ENCODE measurements around the gene ID3.
"Not testable (repeated sequence)": the region's sequence is repeated elsewhere in the genome, so short reads cannot be mapped to it uniquely, and the experiment has no call there.

ID3 gene

DNA sequence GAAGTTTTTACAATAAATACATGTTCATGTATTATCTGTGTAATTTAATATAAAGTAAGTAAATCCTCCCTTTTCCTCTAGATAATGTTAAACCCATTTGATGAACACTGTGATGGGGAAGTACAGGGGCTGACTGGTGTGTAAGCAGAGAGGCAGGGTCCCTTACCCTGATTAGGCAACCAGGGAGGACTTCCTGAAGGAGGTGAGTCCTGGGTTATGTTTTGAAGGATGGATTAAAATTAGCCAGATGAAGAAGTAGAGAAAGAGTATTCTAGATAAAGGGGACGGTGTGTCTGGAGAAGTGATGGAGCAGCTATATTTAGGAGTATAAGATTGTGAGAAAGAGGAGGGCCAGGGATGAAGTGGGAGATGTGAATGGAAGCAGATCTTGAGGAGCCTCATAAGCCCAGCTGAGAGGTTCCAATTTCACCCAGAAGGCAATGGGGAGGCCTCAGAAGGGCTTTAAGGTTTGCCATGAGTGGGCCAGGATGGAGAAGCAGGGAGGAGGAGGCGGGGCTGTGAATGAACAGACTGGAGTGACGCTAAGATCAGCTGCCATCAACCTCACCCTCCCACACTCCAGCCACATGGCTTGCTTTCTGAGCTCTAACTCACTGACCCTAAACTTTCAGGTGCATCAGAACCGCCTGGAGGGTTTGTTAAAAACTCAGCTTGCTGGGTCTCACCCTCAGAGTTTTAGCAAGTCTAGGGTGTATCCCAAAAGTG, 30.9 kb upstream of the ID3 start:
- Histone ChIP-seq H3K27me3 (no peaks in the 10 kb centered on the region), H3K9me3 (no peaks in the 10 kb centered on the region), H3K4me1 (peaks cover 16% of the 10 kb centered on the region), H3K4me3 (ENCODE audit: low read depth, low read length) (no peak overlapping the region), H3K36me3 (no peaks in the 10 kb centered on the region)
- DNase-seq = no peak
- TF ChIP-seq, protein P1, sequence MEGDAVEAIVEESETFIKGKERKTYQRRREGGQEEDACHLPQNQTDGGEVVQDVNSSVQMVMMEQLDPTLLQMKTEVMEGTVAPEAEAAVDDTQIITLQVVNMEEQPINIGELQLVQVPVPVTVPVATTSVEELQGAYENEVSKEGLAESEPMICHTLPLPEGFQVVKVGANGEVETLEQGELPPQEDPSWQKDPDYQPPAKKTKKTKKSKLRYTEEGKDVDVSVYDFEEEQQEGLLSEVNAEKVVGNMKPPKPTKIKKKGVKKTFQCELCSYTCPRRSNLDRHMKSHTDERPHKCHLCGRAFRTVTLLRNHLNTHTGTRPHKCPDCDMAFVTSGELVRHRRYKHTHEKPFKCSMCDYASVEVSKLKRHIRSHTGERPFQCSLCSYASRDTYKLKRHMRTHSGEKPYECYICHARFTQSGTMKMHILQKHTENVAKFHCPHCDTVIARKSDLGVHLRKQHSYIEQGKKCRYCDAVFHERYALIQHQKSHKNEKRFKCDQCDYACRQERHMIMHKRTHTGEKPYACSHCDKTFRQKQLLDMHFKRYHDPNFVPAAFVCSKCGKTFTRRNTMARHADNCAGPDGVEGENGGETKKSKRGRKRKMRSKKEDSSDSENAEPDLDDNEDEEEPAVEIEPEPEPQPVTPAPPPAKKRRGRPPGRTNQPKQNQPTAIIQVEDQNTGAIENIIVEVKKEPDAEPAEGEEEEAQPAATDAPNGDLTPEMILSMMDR (IDR thresholded peaks at IDR 0.05; ENCODE audit: low read depth, low read length) = no peak

DNA sequence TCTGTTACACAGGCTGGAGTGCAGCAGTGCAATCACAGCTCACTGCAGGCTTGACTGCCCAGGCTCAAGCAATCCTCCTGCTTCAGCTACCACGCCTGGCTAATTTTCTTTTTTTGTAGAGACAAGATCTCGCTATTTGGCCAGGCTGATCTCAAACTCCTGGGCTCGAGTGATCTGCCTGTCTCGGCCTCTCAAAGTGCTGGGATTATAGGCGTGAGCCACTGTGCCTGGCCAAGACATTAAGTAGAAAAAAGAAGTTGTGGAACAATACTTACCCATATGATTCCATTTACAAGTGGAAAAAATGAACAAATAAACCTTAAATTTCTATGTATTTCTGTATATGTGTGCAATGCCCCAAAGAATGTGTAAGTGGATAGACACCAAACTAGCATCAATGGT, 30.3 kb upstream of the ID3 start:
- H3K36me3 ChIP-seq = no peaks in the 10 kb centered on the region
- peaks cover 13% of the 10 kb centered on the region for H3K4me1 ChIP-seq
- H3K27me3 ChIP-seq = no peaks in the 10 kb centered on the region
- DNase-seq = peak; percentile 15
- no peaks in the 10 kb centered on the region for H3K9me3 ChIP-seq
- TF ChIP-seq, protein P1 (IDR thresholded peaks at IDR 0.05; ENCODE audit: low read depth, low read length) = no peak
- H3K4me3 ChIP-seq (ENCODE audit: low read depth, low read length) = no peak overlapping the region

DNA sequence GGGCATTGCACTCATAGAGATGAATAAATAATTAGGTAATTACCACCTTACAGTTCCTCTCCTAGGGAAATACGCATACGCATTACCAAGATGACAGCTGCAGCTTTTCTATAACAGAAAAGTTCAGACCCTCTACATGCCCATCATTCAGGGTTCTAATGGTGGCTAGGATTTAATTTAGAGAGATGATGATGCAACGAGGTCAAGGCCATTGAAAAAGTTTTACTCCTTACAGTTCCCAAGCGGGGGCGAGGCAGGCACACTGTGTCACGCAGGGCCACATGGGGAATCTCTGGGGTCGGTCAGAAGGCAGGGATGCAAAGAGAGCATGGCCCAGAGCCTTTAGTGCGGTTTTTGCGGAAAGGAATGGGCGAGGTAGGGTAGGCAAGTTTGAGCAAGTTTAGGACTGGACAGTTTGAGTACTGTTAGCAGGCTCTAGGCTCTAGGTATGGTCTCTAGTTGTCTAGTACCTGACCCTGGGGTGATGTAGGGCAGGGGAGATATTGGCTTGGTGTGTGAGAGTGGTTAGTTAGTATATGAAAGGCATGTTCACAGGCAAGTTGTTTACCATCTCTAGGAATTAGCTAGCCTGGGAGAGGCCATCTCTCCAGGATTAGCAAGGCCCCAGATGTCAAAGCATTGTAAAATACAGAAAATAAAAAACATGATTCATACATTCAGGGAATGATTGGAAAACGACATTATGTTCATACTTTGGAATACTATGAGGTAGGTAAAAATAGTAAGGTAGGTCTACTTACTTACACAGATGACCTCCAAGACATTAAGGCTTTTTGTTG, 29.6 kb upstream of the ID3 start:
- Histone ChIP-seq H3K4me1 (peaks cover 11% of the 10 kb centered on the region), H3K9me3 (no peaks in the 10 kb centered on the region), H3K27me3 (no peaks in the 10 kb centered on the region), H3K36me3 (no peaks in the 10 kb centered on the region), H3K4me3 (ENCODE audit: low read depth, low read length) (no peak overlapping the region)
- no peak for DNase-seq
- TF ChIP-seq, protein P1 (IDR thresholded peaks at IDR 0.05; ENCODE audit: low read depth, low read length) = no peak

GRCh38 chr1:23585321-23586022, 26.2 kb upstream of the ID3 start:
- peaks cover 10% of the 10 kb centered on the region for H3K4me1 ChIP-seq
- H3K27me3 ChIP-seq = no peaks in the 10 kb centered on the region
- no peaks in the 10 kb centered on the region for H3K9me3 ChIP-seq
- H3K36me3 ChIP-seq = no peaks in the 10 kb centered on the region
- no peak overlapping the region for H3K4me3 ChIP-seq (ENCODE audit: low read depth, low read length)
- TF ChIP-seq, protein P1 (IDR thresholded peaks at IDR 0.05; ENCODE audit: low read depth, low read length) = no peak
- no peak for DNase-seq

- not testable (repeated sequence) for H3K27me3 ChIP-seq; H3K36me3 ChIP-seq; DNase-seq; H3K4me3 ChIP-seq (ENCODE audit: low read depth, low read length); H3K4me1 ChIP-seq; H3K9me3 ChIP-seq
Measured at GRCh38 chr1:23583727-23584126, 24.4 kb upstream of the ID3 start.

DNA sequence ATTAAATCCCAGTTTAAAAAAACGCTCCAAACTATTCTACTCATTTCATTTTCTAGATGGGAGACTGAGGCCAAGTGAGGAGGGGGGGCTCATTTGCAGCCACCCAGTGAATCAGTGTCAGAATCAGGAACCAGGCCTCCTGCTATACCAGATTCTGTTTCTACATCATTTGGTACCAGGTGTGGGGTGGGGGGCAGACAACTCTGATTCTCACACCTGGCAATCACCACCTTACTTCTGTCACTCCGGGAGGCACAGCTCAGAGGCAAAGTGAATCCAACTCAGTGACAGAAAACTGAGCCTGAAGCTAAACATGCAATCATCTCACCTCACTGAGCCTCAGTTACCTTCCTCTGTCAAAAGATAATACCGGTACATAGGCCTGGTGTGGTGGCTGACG, 23.5 kb upstream of the ID3 start:
- Histone ChIP-seq H3K4me1 (peaks cover 3% of the 10 kb centered on the region; the same call in 1 of the 2 replicates), H3K27me3 (no peaks in the 10 kb centered on the region), H3K9me3 (no peaks in the 10 kb centered on the region), H3K36me3 (no peaks in the 10 kb centered on the region), H3K4me3 (ENCODE audit: low read depth, low read length) (no peak overlapping the region)
- TF ChIP-seq, protein P1 (IDR thresholded peaks at IDR 0.05; ENCODE audit: low read depth, low read length) = no peak
- no peak for DNase-seq
